A673 (cell line): Measurements from ENCODE around the gene ANLN.

ENCODE experiments used
- CTCF ChIP-seq: fragments of 300-800, 200-600 bp; sonication (generic); conservative IDR thresholded peaks from 2 replicates; pipeline ENCODE4 v1.5.1; 2017; ENCODE audit warnings: low read depth, mild to moderate bottlenecking, antibody characterized with exemption, low read length, moderate library complexity, mixed read lengths
- EZH2 ChIP-seq: fragments of 200-600 bp; sonication (generic); IDR thresholded peaks from 2 replicates; pipeline ENCODE4 v1.6.1; 2017; ENCODE audit warnings: borderline replicate concordance, low read depth, mild to moderate bottlenecking, mixed read lengths, antibody characterized with exemption, low read length; ENCODE audit not compliant: poor library complexity, severe bottlenecking

- TF ChIP-seq EZH2: no peak
- TF ChIP-seq CTCF: peak; percentile 94
These were observed 22.7 kb upstream of the ANLN start for GRCh38 chr7:36366718-36367560.
